Raji (cell line): ENCODE measurements around the gene HLX.

Experiments
- POLR2A ChIP-seq: IDR thresholded peaks from 2 replicates; pipeline ENCODE4 v1.6.1; 2011; ENCODE audit warnings: low read depth, low read length, control low read depth; ENCODE audit not compliant: insufficient read depth

Gene HLX

DNA sequence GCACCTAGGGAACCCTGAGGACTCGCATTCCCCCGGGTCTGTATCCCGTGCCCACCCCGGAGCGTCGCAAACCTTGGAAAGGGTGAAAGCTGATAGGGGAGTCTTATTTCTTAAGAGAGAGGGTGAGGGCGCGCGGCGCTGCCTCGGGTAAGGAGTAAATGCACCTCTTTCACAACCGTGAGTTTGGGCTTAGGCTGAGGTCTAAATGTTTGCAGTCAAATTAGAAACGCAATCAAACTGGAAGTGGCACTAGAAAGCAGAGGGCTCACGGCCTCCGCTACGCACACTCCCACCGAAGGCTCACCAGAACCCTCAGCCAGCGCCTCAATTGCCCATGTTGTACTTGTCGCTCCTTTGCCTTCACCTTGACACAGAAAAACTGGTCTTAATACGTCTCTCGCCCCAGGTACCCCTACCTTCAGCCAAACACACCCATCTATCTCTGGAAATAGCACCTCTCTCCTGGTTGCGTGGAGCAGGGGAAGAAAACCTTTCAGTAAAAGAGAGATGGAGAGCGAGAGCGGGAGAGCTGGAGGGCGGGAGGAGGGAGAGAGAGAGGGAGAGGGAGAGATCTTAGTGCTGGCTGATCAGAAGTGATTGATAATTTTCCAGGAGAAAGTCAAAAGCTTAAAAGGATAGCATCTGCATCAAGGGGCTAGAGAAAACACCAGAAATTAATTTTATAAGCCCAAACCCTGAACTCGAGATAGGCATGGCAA, 1.7 kb upstream of the HLX start:
- TF ChIP-seq POLR2A, result no peak

DNA sequence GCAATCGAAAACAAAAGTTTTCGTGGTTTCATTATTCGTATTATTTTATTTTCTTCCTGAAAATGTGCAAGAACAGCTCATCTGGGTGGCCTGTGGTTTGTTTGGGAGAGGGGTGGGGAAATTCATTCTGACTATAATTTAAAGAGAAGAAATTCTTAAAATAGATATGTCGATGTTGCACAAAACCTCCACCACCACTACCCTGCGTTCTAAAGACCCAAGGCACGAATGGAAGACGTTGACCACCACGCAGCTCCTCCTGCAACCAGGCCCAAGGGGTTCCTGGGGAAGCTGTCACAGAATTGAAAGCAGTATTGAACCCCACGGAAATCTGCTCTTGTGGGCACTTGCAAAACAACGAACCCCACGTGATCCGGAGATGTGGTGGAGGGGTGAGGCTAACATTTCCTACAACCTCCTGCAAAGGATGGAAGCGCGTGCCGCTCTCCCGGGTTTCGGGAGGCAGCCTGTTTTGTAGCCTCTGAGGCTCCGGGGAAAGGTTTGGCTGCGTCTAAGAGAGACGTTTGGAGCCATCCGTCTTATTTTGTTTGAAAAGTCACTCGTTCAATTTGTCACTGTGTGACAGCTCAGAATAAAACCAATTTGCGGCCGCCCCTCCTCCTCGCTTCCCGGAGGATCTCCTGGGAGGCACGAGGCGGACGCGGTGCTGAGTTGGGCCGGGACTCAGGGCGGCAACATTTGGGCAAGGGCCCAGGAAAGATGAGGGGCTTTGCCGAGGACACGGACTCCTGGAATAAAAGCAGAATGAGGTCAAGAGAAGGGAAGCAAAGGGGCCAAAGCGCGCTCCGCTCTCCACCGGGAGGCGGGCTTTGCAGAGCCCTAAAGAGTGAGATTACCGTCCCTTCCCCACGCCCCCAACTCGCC, 810 bp upstream of the HLX start:
- TF ChIP-seq POLR2A, result no peak

DNA sequence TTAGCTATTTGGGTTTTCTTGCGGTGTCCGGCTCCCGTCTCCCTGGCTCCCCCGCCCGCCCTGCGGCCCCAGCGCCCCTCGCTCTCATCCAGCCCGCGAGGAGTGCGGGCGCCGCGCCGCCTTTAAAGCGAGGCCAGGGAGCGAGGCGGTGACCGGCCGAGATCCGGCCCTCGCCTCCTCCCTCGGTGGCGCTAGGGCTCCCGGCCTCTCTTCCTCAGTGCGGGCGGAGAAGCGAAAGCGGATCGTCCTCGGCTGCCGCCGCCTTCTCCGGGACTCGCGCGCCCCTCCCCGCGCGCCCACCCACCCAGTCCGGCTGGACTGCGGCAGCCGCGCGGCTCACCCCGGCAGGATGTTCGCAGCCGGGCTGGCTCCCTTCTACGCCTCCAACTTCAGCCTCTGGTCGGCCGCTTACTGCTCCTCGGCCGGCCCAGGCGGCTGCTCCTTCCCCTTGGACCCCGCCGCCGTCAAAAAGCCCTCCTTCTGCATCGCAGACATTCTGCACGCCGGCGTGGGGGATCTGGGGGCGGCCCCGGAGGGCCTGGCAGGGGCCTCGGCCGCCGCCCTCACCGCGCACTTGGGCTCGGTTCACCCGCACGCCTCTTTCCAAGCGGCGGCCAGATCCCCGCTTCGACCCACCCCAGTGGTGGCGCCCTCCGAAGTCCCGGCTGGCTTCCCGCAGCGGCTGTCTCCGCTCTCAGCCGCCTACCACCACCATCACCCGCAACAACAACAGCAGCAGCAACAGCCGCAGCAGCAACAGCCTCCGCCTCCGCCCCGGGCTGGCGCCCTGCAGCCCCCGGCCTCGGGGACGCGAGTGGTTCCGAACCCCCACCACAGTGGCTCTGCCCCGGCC, 492 bp downstream of the HLX start:
- TF ChIP-seq POLR2A, result no peak

DNA sequence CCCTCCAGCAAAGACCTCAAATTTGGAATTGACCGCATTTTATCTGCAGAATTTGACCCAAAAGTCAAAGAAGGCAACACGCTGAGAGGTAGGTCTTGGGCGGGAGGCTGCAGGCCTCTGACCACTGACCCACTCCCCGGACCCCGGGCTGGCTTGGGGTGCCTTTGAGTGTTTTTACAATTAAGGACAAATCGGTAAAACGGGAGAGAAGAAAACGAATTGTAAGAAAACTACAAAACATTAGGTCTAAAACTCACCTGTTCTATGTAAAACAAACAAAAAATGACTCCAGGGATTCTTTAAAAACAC, 1.1 kb downstream of the HLX start:
- no peak for TF ChIP-seq POLR2A

DNA sequence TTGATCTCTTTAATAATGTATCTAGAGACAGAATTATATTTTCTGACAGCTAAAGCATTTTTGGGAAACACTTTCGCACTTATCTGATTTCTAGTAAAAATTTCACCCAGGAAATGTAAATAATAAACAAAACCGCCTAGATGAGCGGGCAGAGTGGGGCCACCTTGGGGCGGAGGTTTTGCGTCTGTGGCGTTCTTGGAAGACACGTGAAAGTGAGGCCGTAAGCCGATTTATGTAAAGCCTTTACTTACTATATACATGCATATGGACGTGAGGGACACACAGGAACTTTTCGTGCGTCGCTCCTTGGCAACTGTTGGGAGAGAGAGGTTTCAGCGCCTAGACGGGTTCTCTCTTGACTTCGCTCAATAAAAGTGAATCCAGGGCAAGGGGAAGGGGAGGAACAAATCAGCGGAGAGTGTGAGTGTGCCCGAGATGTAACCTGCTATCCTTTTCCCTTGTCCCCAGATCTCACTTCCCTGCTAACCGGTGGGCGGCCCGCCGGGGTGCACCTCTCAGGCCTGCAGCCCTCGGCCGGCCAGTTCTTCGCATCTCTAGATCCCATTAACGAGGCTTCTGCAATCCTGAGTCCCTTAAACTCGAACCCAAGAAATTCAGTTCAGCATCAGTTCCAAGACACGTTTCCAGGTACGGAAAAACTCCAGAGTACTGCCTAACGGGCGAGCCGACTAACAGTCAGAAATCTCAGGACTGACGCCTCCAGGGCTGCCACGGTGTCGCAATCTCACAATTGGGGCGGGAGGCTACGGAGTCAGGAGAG, 1.7 kb downstream of the HLX start:
- TF ChIP-seq POLR2A, result no peak

DNA sequence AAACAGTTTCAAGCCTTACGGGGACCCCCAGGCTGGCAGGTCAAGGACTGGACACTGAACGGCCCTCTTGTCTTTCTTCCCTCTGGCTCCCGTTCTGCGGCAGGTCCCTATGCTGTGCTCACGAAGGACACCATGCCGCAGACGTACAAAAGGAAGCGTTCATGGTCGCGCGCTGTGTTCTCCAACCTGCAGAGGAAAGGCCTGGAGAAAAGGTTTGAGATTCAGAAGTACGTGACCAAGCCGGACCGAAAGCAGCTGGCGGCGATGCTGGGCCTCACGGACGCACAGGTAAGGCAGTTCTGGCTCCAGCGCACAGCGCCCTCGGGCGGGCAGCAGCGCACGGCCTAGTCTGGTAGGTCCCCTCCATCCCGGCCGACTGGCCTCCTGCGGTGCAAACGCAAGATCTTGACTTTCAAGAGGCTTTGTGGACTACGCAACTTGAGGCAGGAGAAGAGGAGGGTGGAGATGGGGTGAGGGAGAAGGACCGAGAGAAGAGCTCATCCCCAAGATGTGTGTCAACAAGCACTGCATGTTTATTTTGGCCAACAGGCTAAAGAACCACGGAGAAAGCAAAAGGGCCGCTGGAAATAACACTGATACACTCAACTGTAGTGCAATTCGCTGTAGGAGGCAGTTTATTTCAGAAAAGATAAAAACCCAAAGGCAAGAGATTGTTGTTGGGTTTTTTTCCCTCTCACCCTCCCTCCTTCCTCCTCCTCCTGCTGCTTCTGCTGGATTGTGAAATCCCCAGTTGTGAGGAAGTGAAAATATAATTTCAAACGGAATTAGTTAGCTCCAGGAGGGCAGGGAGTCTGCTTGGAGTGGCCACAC, 3.0 kb downstream of the HLX start:
- TF ChIP-seq POLR2A, result no peak

DNA sequence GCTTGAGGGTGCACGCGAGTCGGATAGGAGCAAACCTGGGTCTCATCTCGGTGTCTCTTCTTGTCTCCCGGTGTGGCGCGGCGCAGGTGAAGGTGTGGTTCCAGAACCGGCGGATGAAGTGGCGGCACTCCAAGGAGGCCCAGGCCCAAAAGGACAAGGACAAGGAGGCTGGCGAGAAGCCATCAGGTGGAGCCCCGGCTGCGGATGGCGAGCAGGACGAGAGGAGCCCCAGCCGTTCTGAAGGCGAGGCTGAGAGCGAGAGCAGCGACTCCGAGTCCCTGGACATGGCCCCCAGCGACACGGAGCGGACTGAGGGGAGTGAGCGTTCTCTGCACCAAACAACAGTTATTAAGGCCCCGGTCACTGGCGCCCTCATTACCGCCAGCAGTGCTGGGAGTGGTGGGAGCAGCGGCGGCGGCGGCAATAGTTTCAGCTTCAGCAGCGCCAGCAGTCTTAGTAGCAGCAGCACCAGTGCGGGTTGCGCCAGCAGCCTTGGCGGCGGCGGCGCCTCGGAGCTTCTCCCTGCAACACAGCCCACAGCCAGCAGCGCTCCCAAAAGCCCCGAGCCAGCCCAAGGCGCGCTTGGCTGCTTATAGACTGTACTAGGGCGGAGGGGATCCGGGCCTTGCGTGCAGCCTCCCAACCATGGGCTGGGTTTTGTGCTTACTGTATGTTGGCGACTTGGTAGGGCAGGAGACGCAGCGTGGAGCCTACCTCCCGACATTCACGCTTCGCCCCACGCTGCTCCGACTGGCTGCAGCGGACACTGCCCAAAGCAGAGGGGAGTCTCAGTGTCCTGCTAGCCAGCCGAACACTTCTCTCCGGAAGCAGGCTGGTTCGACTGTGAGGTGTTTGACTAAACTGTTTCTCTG, 5.1 kb downstream of the HLX start:
- TF ChIP-seq POLR2A, result no peak

DNA sequence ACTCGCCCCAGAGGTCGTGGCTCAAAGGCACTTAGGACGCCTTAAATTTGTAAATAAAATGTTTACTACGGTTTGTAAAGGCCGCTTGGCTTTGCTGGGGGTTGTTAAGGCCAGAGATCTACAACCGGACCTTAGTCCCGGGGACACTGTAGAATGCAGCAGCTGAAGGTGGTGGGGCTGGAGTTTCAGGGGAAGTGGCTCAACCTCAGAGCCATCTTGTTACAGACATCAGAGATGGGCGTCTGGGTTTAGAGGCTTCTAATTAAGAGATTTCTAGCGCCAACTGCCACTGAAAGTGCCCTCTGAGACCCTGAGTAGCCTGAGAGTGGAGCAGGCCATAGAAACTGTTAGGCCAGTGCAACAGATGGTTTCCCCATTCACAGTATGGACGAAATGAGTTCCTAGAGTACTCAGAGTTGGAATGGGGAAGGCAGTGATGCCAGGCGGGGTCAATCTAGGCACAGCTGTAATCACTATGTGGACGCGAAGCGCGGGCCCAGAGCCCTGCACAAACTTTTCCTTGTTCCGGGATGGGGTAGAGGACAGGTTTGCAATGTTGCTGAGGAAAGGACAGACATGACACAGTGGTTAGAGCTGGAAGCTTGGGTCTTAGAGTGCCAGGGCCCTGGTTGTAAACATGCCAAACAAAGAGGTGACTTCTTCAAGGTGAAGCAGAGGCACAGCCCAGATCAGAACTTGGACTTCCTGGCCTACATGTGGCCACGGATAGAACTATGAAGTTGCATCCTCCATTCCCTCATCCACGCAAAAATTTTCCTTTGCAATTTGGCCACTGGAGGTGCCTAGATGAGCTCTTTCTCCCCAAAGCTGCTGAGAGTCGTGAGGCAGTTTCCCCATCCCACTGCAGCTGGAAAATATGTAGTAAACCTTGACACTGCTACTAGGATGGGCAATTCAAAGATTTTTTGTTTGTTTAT, 6.0 kb downstream of the HLX start:
- TF ChIP-seq POLR2A, result no peak

DNA sequence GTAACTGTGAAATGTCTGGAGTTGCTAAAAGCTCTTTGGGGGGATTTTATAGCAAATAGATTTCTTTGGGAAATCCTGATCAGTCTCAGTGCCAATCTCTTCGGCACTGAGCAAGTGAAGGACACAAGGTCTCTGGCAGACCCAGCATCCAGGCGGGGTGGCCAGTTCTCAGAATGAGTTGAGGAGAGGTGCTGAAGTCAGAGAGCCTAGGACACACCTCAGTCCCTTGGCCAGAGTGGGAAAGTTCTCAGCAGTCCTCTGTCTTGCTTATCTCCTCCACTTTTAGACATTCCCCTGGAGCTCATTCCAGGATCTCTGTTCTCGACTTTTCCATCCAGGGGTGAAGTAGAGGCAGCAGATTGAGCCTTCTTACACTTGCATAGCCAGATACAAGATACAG, 6.7 kb downstream of the HLX start:
- TF ChIP-seq POLR2A, result no peak

DNA sequence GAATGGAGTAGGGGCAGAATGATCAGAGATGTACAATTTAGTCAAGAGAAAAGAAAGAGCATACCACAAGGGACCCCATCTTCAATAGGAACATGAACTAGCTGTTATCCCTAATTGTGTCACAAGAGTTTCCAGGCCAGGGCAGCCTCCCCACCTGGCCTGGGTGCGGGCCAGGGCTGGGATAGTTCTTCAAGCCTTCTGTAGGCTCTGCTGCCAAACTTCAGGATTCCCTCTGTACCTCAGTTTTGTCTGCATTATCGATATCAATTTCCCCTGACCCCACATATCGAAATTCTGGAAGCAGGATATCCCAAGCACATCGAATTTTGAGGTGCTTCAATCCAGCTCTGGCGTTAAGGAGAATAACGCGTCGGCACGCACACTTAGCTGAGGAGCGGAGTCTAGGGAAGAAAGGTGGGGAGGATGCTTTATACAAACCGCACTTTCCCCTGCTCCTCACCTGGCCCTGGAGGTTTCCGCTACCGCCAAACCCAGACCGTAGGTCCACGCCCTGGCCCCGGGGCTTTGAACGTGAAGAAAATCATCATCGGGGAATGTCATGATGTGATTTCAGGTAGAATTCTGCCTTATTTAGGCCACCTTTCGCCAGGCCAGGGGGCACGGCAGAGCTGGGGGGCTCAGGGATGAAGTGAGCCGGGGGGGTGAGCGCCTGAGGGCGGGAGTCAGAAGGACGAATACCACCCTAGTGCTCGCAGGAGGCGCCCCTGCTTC, 7.4 kb downstream of the HLX start:
- TF ChIP-seq POLR2A, result no peak

DNA sequence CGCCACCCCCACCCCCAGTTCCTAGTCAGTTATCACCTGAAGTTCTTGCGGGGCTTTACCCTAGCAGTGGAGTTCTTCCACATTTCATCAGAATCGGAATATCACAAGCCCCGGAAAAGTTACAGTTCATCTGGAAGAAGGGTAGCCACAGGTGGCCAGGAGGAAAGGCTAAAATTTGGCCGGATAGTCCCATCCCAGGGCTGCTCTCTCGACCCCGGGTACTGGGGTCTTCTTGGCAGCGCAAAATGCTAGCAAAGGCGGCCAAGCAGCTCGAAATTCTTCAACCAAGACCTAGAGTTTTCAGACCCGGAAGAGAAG, 7.9 kb downstream of the HLX start:
- TF ChIP-seq POLR2A, result no peak
